Lower leg skin (tissue), 3 donors: ENCODE data around the gene STRIT1.

Source experiments
- POLR2A ChIP-seq, 2 donors: fragments of 450-650 bp; IDR thresholded peaks; one replicate each; pipeline ENCODE4 v1.6.1; 2016 to 2017; ENCODE audit warnings: antibody characterized with exemption in 2 of 2, mild to moderate bottlenecking in 1 of 2, moderate library complexity in 1 of 2
- TF ChIP-seq, protein P1 (sequence below), 3 donors: fragments of 450-650 bp; IDR thresholded peaks; one replicate each; pipeline ENCODE4 v1.5.1; 2016; ENCODE audit warnings: antibody characterized with exemption in 3 of 3, mild to moderate bottlenecking in 3 of 3, moderate library complexity in 2 of 3

DNA sequence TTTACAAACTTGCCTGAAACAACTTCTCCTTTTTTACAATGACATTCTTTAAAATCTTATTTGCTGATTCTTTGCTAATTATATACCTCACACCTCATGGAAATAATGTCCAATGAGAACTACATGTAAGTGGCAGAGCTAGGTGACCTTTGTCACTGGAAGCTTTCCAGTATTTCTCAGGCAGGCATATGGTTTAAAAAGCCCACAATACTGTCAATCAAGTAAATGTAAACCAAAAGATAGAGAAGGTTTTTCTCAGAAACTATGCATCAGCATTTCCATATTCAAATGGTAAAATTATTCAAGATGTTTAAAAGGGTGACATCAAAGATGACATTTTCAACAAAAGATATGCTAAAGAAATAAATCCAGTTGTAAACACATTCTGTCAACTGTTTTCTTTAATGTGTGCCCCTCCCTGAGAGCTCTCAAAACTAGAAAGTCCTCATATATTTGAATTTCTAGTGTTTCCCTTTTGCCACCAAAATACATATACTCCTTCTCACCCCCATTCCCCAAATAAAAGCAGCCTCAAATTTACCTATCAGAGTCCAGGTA lies 10.1 kb upstream of the STRIT1 start:
- TF ChIP-seq, protein P1, sequence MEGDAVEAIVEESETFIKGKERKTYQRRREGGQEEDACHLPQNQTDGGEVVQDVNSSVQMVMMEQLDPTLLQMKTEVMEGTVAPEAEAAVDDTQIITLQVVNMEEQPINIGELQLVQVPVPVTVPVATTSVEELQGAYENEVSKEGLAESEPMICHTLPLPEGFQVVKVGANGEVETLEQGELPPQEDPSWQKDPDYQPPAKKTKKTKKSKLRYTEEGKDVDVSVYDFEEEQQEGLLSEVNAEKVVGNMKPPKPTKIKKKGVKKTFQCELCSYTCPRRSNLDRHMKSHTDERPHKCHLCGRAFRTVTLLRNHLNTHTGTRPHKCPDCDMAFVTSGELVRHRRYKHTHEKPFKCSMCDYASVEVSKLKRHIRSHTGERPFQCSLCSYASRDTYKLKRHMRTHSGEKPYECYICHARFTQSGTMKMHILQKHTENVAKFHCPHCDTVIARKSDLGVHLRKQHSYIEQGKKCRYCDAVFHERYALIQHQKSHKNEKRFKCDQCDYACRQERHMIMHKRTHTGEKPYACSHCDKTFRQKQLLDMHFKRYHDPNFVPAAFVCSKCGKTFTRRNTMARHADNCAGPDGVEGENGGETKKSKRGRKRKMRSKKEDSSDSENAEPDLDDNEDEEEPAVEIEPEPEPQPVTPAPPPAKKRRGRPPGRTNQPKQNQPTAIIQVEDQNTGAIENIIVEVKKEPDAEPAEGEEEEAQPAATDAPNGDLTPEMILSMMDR (IDR thresholded peaks at IDR 0.05), result no peak
- TF ChIP-seq POLR2A (IDR thresholded peaks at IDR 0.05), result no peak
